Liver (tissue), 9 donors: Measurements from ENCODE around the gene TPRA1. TPM values are rescaled to one million over a fixed set of nuclear protein-coding genes. Genes with fewer than 3 reads are reported as not detected.

Experiments used
- DNase-seq: peaks from one replicate; pipeline ENCODE4 v3.0.0-alpha.2; 2017; ENCODE audit warnings: low spot score
- H3K27ac ChIP-seq, 2 donors: one replicate each; pipeline ENCODE4 v1.7.0; 2013; ENCODE audit warnings: inconsistent platforms in 2 of 2, low read length in 2 of 2, control low read depth in 1 of 2, low read depth in 1 of 2, mild to moderate bottlenecking in 1 of 2
- H3K27me3 ChIP-seq, 4 donors: one replicate each; pipeline versions ENCODE4 v1.6.1 to v1.7.0; 2013; ENCODE audit warnings: low read length in 3 of 4, inconsistent platforms in 1 of 4, mild to moderate bottlenecking in 1 of 4, moderate library complexity in 1 of 4; ENCODE audit not compliant: control insufficient read depth in 4 of 4, insufficient read depth in 4 of 4
- H3K36me3 ChIP-seq, 4 donors: one replicate each; pipeline versions ENCODE4 v1.6.1 to v1.7.0; 2013; ENCODE audit warnings: low read length in 3 of 4, mild to moderate bottlenecking in 3 of 4, low read depth in 1 of 4, moderate library complexity in 1 of 4; ENCODE audit not compliant: control insufficient read depth in 4 of 4, insufficient read depth in 3 of 4
- H3K4me1 ChIP-seq, 4 donors: one replicate each; pipeline versions ENCODE4 v1.6.1 to v1.7.0; 2013; ENCODE audit warnings: low read length in 3 of 4, mild to moderate bottlenecking in 3 of 4, moderate library complexity in 1 of 4; ENCODE audit not compliant: control insufficient read depth in 4 of 4, insufficient read depth in 4 of 4
- H3K4me3 ChIP-seq, 3 donors: one replicate each; pipeline versions ENCODE4 v1.6.1 to v1.7.0; 2013; ENCODE audit warnings: low read length in 3 of 3, control low read depth in 1 of 3, low read depth in 1 of 3, mild to moderate bottlenecking in 1 of 3
- H3K9ac ChIP-seq, 2 donors: one replicate each; pipeline ENCODE4 v1.7.0; 2013; ENCODE audit warnings: low read length in 2 of 2, mild to moderate bottlenecking in 2 of 2, moderate library complexity in 2 of 2, control low read depth in 1 of 2, low read depth in 1 of 2
- H3K9me3 ChIP-seq, 4 donors: one replicate each; pipeline versions ENCODE4 v1.6.1 to v1.7.0; 2013; ENCODE audit warnings: low read length in 3 of 4; ENCODE audit not compliant: control insufficient read depth in 4 of 4
- ATF3 ChIP-seq: IDR thresholded peaks from 2 replicates; pipeline ENCODE4 v1.6.1; 2016; ENCODE audit warnings: antibody characterized with exemption
- CTCF ChIP-seq: fragments of 150-350 bp; IDR thresholded peaks from 2 replicates; pipeline ENCODE4 v1.5.1; 2017; ENCODE audit warnings: improper control_type of control experiment, low read depth, low read length; ENCODE audit not compliant: missing input control
- EGR1 ChIP-seq, 2 donors: IDR thresholded peaks; 2 replicates each; pipeline ENCODE4 v1.6.1; 2016 to 2018; ENCODE audit warnings: antibody characterized with exemption in 2 of 2, low read depth in 2 of 2
- FOXA1 ChIP-seq: IDR thresholded peaks from 2 replicates; pipeline ENCODE4 v1.6.1; 2016; ENCODE audit warnings: antibody characterized with exemption
- FOXA2 ChIP-seq: IDR thresholded peaks from 2 replicates; pipeline ENCODE4 v1.6.1; 2016; ENCODE audit warnings: antibody characterized with exemption
- GABPA ChIP-seq, 2 donors: IDR thresholded peaks in 1 of 2; conservative IDR thresholded peaks in 1 of 2; 2 replicates each; pipeline ENCODE4 v1.6.1; 2016; ENCODE audit warnings: antibody characterized with exemption in 2 of 2, mild to moderate bottlenecking in 1 of 2, moderate library complexity in 1 of 2
- HNF4A ChIP-seq, 2 donors: conservative IDR thresholded peaks; 2 replicates each; pipeline ENCODE4 v1.6.1; 2016; ENCODE audit warnings: antibody characterized with exemption in 2 of 2, mild to moderate bottlenecking in 2 of 2
- HNF4G ChIP-seq: IDR thresholded peaks from 2 replicates; pipeline ENCODE4 v1.6.1; 2016; ENCODE audit warnings: antibody characterized with exemption
- JUND ChIP-seq, 2 donors: IDR thresholded peaks; 2 replicates each; pipeline ENCODE4 v1.6.1; 2016; ENCODE audit warnings: antibody characterized with exemption in 2 of 2
- MAX ChIP-seq: IDR thresholded peaks from 2 replicates; pipeline ENCODE4 v1.6.1; 2016; ENCODE audit warnings: antibody characterized with exemption
- NR2F2 ChIP-seq: IDR thresholded peaks from 2 replicates; pipeline ENCODE4 v1.6.1; 2016; ENCODE audit warnings: antibody characterized with exemption
- RAD21 ChIP-seq, 2 donors: IDR thresholded peaks; 2 replicates each; pipeline ENCODE4 v1.6.1; 2016; ENCODE audit warnings: antibody characterized with exemption in 2 of 2, mild to moderate bottlenecking in 2 of 2
- RXRA ChIP-seq, 2 donors: IDR thresholded peaks; 2 replicates each; pipeline ENCODE4 v1.6.1; 2017 to 2018; ENCODE audit warnings: antibody characterized with exemption in 2 of 2, mild to moderate bottlenecking in 1 of 2
- SP1 ChIP-seq: IDR thresholded peaks from 2 replicates; pipeline ENCODE4 v1.6.1; 2018; ENCODE audit warnings: antibody characterized with exemption, mild to moderate bottlenecking
- TAF1 ChIP-seq: conservative IDR thresholded peaks from 2 replicates; pipeline ENCODE4 v1.6.1; 2016; ENCODE audit warnings: antibody characterized with exemption, mild to moderate bottlenecking
- YY1 ChIP-seq: IDR thresholded peaks from 2 replicates; pipeline ENCODE4 v1.6.1; 2016; ENCODE audit warnings: antibody characterized with exemption, mild to moderate bottlenecking
- ZBTB33 ChIP-seq: IDR thresholded peaks from 2 replicates; pipeline ENCODE4 v1.6.1; 2016; ENCODE audit warnings: antibody characterized with exemption
- WGBS: extraction: QIAGEN DNeasy Blood & Tissue Kit; methylation state at CpG from one replicate; pipeline ENCODE4 v1.1.7; 2013; 5-methylcytosine and 5-hydroxymethylcytosine counted together
- polyA plus RNA-seq, 2 donors: library from polyadenylated mRNA; stranded (reverse) in 1 of 2; unstranded in 1 of 2; fragments of 200-250 nt in 1 of 2; fragments of >200 nt in 1 of 2; fragmentation: Nextera tagmentation in 1 of 2; extraction: Ambion mirVana in 1 of 2; gene quantifications; one replicate each; pipeline versions ENCODE4 v1.2.1 to v1.2.3, GENCODE V29; 2013 to 2015
- total RNA-seq, 2 donors: library from RNA; depleted of rRNA; stranded (reverse); fragments of >200 nt; gene quantifications; one replicate each; pipeline ENCODE4 v1.2.3, GENCODE V29; 2014
- donor health status: healthy.
- donor health status: healthy.
- donor health status: healthy.
- donor health status: healthy.
- donor health status: healthy.

The TPRA1 gene
- total and polyA plus RNA-seq, 4 donors, result 17.3 to 27.1 (median 21.3) TPM

- Histone ChIP-seq H3K27ac (no peak overlapping the region), H3K4me3 (no peak overlapping the region), H3K36me3 (no peaks in the 10 kb centered on the region), H3K9ac (no peak overlapping the region), H3K4me1 (peaks cover 7 to 23% (median 19%) of the 10 kb centered on the region in 4 donors), H3K27me3 (no peaks in the 10 kb centered on the region), H3K9me3 (no peaks in the 10 kb centered on the region)
- WGBS, result 78% methylated on average over 5 of the region's 5 CpGs
- no peak for DNase-seq
- TF ChIP-seq ATF3 (no peak), TAF1 (no peak), MAX (no peak), FOXA1 (no peak), ZBTB33 (no peak), HNF4G (no peak), EGR1 (IDR thresholded peaks at IDR 0.05; ENCODE audit: low read depth in 2 of 2) (no peak), JUND (IDR thresholded peaks at IDR 0.05) (no peak), RXRA (IDR thresholded peaks at IDR 0.05) (no peak), HNF4A (conservative IDR thresholded peaks at IDR 0.05) (no peak), RAD21 (IDR thresholded peaks at IDR 0.05) (no peak), SP1 (no peak)
These were observed 52.0 kb downstream of the TPRA1 start for GRCh38 chr3:127538569-127538968.

- 93% methylated on average over 22 of the region's 22 CpGs for WGBS
- no peak for DNase-seq
- Histone ChIP-seq H3K4me3 (no peak overlapping the region), H3K27me3 (no peaks in the 10 kb centered on the region), H3K9me3 (no peaks in the 10 kb centered on the region), H3K4me1 (peaks cover 1 to 12% (median 6%) of the 10 kb centered on the region in 4 donors), H3K27ac (no peak overlapping the region), H3K36me3 (no peaks in the 10 kb centered on the region), H3K9ac (no peak overlapping the region)
- TF ChIP-seq CTCF (no peak), YY1 (no peak), FOXA2 (no peak), ATF3 (no peak), HNF4A (conservative IDR thresholded peaks at IDR 0.05) (no peak), JUND (IDR thresholded peaks at IDR 0.05) (no peak), EGR1 (IDR thresholded peaks at IDR 0.05; ENCODE audit: low read depth in 2 of 2) (no peak), GABPA (IDR thresholded peaks at IDR 0.05 in 1 of 2, conservative IDR thresholded peaks at IDR 0.05 in 1 of 2) (no peak), RXRA (IDR thresholded peaks at IDR 0.05) (no peak), NR2F2 (no peak), FOXA1 (no peak)
These were observed 53.4 kb downstream of the TPRA1 start for GRCh38 chr3:127536830-127537812.
